Measurements from ENCODE around the gene ADRA2C. TPM values are rescaled to one million over a fixed set of nuclear protein-coding genes. Genes with fewer than 3 reads are reported as not detected.

ADRA2C gene
- total RNA-seq, 2 donors from 2014 or later: 0.59 to 28.6 TPM

DNA sequence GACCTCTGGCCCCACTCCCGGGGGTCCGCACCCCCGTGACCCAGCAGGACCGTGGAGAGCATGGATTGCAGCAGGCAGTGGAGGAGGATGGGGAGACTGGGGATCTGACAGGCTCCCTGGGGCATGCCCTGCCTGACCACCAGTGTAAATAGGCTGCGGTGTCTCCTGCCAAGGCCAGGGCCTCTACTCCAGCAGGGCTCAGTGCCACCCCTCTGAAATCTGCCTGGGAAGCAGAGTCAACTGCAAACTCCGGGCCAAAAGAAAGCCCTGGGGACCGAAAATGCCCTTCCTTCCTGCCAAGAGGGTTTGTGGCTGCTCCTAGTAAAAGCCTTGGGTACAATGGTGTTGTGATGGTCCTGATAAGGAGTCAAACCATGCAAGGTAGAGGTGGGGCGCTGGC lies 6.4 kb downstream of the ADRA2C start:
- Histone ChIP-seq H3K36me3 (no peaks in the 10 kb centered on the region), H3K27me3 (replicated peaks; ENCODE audit: insufficient read depth) (peaks cover 6% of the 10 kb centered on the region), H3K9me3 (no peaks in the 10 kb centered on the region), H3K4me1 (replicated peaks) (no peaks in the 10 kb centered on the region), H3K4me3 (no peak overlapping the region), H3K27ac (no peak overlapping the region)
- TF ChIP-seq POLR2AphosphoS5 (IDR thresholded peaks at IDR 0.05): no peak
- TF ChIP-seq CTCF (IDR thresholded peaks at IDR 0.05): no peak
- no peak for TF ChIP-seq POLR2A (IDR thresholded peaks at IDR 0.05)
- WGBS: 59% methylated on average over 8 of the region's 8 CpGs
- DNase-seq (ENCODE audit: low spot score): no peak
- intact Hi-C loops (cut with DNase I): no loop called here

DNA sequence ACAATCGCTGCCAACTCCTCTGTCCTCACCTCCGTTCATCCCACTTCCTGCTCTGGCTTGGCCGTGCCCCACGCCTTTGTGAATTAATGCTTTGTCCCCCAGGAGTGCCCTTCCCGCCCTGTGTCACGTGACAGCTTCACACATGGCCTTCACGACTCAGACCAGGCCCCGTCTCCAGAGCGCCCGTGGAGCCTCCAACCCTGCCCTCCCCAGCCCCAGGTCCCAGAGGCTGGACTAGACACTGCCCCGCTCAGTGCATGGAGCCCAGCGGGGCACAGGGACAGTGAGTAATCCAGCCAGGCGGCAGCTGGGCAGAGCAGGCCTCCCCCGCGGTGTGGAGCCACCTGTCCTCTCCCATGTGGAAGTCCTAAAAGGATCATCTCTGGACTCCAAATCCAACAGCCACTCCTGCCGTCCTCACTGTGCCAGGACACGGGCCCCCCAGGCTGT lies 7.4 kb downstream of the ADRA2C start:
- H3K27me3 ChIP-seq (replicated peaks; ENCODE audit: insufficient read depth): peaks cover 4% of the 10 kb centered on the region
- H3K27ac ChIP-seq: no peak overlapping the region
- intact Hi-C loops (cut with DNase I): no loop called here
- H3K36me3 ChIP-seq: no peaks in the 10 kb centered on the region
- WGBS: 65% methylated on average over 17 of the region's 17 CpGs
- H3K9me3 ChIP-seq: no peaks in the 10 kb centered on the region
- TF ChIP-seq CTCF (IDR thresholded peaks at IDR 0.05) (no peak), POLR2A (IDR thresholded peaks at IDR 0.05) (no peak), POLR2AphosphoS5 (IDR thresholded peaks at IDR 0.05) (no peak)
- no peak overlapping the region for H3K4me3 ChIP-seq
- H3K4me1 ChIP-seq (replicated peaks): no peaks in the 10 kb centered on the region
- no peak for DNase-seq (ENCODE audit: low spot score)

DNA sequence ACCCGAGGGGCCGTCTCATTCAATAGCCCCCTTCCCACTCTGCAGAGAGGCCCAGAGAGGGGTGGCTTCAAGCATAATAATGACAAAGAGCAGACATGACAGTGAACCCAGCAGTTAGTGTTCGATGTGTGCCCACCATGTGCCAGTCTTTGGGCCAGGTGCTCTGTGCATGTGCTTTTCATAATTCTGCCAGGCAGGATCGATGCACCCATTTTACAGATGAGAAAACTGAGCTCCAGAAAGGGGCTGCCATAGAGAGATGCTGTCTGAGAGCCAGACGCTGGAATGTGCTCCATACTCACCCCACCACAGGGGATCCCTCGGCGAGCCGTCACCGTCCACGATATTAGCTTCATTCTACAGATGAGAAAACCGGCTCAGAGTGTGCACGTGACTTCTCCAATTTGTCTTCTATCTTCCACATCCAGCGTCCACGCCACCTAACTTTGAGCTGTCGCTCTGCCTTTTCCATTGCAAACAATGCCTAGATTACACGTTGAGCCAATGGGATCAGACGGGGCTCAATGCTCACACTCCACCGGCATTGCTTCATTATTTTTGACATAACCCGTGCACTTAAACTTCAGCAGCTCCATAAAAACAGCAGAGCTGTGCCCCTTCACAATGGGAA lies 8.2 kb downstream of the ADRA2C start:
- 68% methylated on average over 19 of the region's 19 CpGs for WGBS
- Histone ChIP-seq H3K36me3 (no peaks in the 10 kb centered on the region), H3K27ac (no peak overlapping the region), H3K27me3 (replicated peaks; ENCODE audit: insufficient read depth) (peaks cover 3% of the 10 kb centered on the region), H3K4me3 (no peak overlapping the region), H3K4me1 (replicated peaks) (no peaks in the 10 kb centered on the region), H3K9me3 (no peaks in the 10 kb centered on the region)
- TF ChIP-seq CTCF (IDR thresholded peaks at IDR 0.05) (no peak), POLR2A (IDR thresholded peaks at IDR 0.05) (no peak), POLR2AphosphoS5 (IDR thresholded peaks at IDR 0.05) (no peak)
- intact Hi-C loops (cut with DNase I): no loop called here
- DNase-seq (ENCODE audit: low spot score): no peak

GRCh38 chr4:3775005-3775404 lies 8.8 kb downstream of the ADRA2C start:
- TF ChIP-seq POLR2A (IDR thresholded peaks at IDR 0.05): no peak
- no peak for TF ChIP-seq CTCF (IDR thresholded peaks at IDR 0.05)
- TF ChIP-seq POLR2AphosphoS5 (IDR thresholded peaks at IDR 0.05): no peak
- intact Hi-C loops (cut with DNase I): no loop called here
- Histone ChIP-seq H3K4me3 (no peak overlapping the region), H3K36me3 (no peaks in the 10 kb centered on the region), H3K27ac (no peak overlapping the region), H3K4me1 (replicated peaks) (no peaks in the 10 kb centered on the region), H3K27me3 (replicated peaks; ENCODE audit: insufficient read depth) (peaks cover 3% of the 10 kb centered on the region), H3K9me3 (no peaks in the 10 kb centered on the region)
- 33% methylated on average over 16 of the region's 16 CpGs for WGBS
- no peak for DNase-seq (ENCODE audit: low spot score)

DNA sequence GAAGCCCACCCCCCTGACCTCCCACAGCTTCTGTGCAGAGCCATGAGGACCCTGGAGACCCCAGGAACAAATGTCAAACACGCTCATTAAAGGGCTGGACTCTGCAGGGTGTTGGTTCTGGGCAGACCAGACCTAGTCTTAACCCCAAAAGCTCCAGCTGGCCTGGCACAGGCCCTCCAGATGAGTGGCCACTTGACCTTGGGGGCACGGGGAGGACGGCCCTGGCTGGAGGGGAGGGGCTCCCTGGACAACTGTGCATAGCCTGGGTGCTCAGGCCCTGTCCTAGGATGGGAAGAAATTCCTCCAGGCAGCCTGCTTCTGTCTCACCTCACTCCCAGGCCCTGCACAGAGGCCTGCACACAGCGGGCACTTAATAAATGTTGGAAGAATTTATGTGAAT lies 9.4 kb downstream of the ADRA2C start:
- intact Hi-C loops (cut with DNase I): no loop called here
- no peaks in the 10 kb centered on the region for H3K9me3 ChIP-seq
- peaks cover 7% of the 10 kb centered on the region for H3K27me3 ChIP-seq (replicated peaks; ENCODE audit: insufficient read depth)
- H3K27ac ChIP-seq: no peak overlapping the region
- no peaks in the 10 kb centered on the region for H3K36me3 ChIP-seq
- 80% methylated on average over 4 of the region's 4 CpGs for whole genome bisulfite sequencing
- no peak for TF ChIP-seq POLR2AphosphoS5 (IDR thresholded peaks at IDR 0.05)
- no peak for TF ChIP-seq POLR2A (IDR thresholded peaks at IDR 0.05)
- TF ChIP-seq CTCF (IDR thresholded peaks at IDR 0.05): no peak
- H3K4me3 ChIP-seq: no peak overlapping the region
- H3K4me1 ChIP-seq (replicated peaks): no peaks in the 10 kb centered on the region
- DNase-seq (ENCODE audit: low spot score): no peak
